Stimulated activated CD4-positive, alpha-beta T cell treated with anti-CD3 and anti-CD28 coated beads, Interleukin-4, amount 100 ng/mL, for 48 hours (primary cell): Measurements from ENCODE around the gene SNTB2.

Experiments
- DNase-seq, 2 donors: peaks; one replicate each; pipeline ENCODE4 v3.0.0-alpha.2; 2020; ENCODE audit warnings: low read depth in 2 of 2

The SNTB2 gene

GRCh38 chr16:69340095-69340644 lies 153.2 kb downstream of the SNTB2 start:
- DNase-seq = peak in 1 of 2 donors; percentile 18

- DNase-seq = no peak
Measured at GRCh38 chr16:69344171-69344570, 157.2 kb downstream of the SNTB2 start.

- DNase-seq = no peak
Measured at GRCh38 chr16:69345923-69346322, 159.0 kb downstream of the SNTB2 start.

GRCh38 chr16:69346683-69347082 lies 159.7 kb downstream of the SNTB2 start:
- no peak for DNase-seq

DNA sequence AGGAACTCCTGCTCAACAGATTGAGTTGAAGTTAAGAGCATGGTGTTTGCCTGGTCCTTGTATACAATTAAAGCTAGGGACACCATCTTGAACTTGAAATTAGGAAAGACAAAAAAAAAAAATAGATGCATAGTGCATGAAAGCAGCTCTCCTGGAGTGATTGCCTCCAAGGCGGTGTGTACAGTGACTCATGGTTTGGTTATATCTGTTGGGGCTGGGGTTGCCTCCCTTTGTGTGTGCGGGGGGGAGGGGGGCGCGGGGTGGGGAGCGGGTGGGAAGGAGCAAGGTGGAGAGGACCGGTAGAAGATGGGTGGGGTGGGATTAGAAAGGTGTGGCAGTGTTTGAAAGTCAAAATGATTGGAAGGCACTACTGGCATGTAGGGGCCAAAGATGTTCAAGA lies 161.3 kb downstream of the SNTB2 start:
- no peak for DNase-seq

GRCh38 chr16:69349536-69349935 lies 162.6 kb downstream of the SNTB2 start:
- no peak for DNase-seq

DNA sequence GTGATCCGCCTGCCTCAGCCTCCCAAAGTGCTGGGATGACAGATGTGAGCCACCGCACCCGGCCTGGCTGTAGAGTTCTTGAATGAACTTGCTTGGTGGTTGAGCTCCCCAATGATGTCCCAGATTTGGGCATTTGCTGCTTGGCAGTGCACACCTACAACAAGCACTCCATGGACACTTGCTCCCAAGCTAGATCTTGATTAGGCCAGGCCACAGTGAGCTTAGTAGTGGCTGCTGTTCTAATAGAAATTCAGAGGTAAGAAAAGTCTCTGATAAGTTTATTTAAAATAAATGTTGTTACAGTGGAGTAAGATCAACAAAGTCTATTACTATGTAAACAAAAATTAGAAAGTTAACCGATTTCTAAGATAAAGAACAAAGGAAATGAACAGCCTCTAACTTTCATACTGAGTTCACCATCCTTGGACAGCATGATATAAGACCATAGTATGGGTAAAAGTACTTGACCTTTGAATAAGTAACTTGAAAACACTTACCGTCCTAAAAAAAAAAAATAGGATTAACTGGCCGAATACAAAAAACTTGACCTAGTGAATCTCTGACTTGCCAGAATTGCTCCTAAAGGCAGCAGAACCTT lies 163.7 kb downstream of the SNTB2 start:
- no peak for DNase-seq

DNA sequence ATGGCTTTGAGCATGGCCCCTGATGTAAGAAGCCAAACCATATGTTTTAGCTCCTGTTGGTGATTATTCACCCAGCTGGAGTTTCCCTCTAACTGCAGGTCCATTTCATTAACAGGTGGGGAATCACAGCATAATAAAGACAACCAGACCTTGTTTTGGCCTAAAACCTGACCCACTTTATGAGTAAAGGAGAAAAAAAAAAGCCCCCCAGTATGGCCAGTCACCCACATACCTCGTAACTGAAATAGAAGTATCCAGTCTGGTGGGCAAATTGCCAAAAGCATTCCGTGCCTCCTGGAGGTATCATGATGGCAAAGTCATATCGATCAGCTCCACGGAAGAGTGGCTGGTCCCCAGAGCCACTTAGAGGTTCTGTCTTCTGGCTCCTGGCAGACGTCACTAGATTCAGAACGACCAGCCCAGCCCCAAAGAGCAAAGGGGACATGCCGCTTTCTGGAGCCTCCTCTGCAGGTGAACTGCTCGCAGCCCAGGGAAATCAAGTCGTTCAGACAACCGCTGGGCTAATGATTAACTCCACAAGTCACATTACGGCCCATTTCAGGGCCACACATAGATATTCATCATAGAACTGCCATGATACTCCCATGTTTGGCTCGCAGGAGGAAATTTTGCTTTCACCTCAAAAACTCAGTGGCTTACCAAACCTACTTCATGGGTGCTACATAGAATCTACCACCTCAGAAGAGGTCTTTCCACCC lies 164.5 kb downstream of the SNTB2 start, which contains the start of gene TMED6:
Gene TMED6, minus strand, starts transcription at position 478 of the 719 bp plus-strand sequence. Its CDS starts 33 bp downstream, at position 445.
- no peak for DNase-seq
